ENCODE data around the gene WDFY2.

- TF ChIP-seq CTCF (IDR thresholded peaks at IDR 0.05) (no peak), POLR2A (IDR thresholded peaks at IDR 0.05) (peak in 2 of 4 donors; percentile 39 to 61)
These were observed 219.4 kb downstream of the WDFY2 start, which contains the start of gene DHRS12 for GRCh38 chr13:51803422-51804294.

Data from stomach (tissue), 4 donors.